Effector CD8-positive, alpha-beta T cell (primary cell): ENCODE data around the gene EIF3F.
"Not testable (repeated sequence)": the region's sequence is repeated elsewhere in the genome, so short reads cannot be mapped to it uniquely, and the experiment has no call there.

ENCODE experiments used
- DNase-seq: peaks from one replicate; lab custom pipeline; 2025; lab: John Stamatoyannopoulos, UW
- total RNA-seq, 4 experiments: gene quantifications; one replicate each; lab custom pipeline; 2026; lab: John Stamatoyannopoulos, UW

The EIF3F gene
- 254 to 302 (median 274) reads per million in 4 experiments for total RNA-seq

- DNase-seq: peak; percentile 83
Observed at GRCh38 chr11:7986768-7987559, at the start of gene EIF3F. Gene EIF3F, plus strand, starts transcription at chr11:7987337. Its CDS starts 16 bp downstream, at chr11:7987353.

GRCh38 chr11:7941146-7941545 lies 46.0 kb upstream of the EIF3F start:
- no peak for DNase-seq

GRCh38 chr11:7941608-7942007 lies 45.5 kb upstream of the EIF3F start, which contains the start of gene OR10A3:
Gene OR10A3, minus strand, starts transcription at chr11:7941708. Its CDS starts 2,188 bp downstream, at chr11:7939520.
- no peak for DNase-seq

- no peak for DNase-seq
Observed at GRCh38 chr11:7944123-7944522, 43.0 kb upstream of the EIF3F start.

GRCh38 chr11:7949934-7950333 lies 37.2 kb upstream of the EIF3F start:
- DNase-seq: no peak

GRCh38 chr11:7955191-7955590 lies 31.9 kb upstream of the EIF3F start:
- DNase-seq: no peak

- DNase-seq: no peak
Observed at GRCh38 chr11:7964261-7964660, 22.9 kb upstream of the EIF3F start.

- DNase-seq: no peak
Observed at GRCh38 chr11:7964873-7965272, 22.3 kb upstream of the EIF3F start.

GRCh38 chr11:7965386-7965785 lies 21.8 kb upstream of the EIF3F start, which contains the start of gene NLRP10:
Gene NLRP10, minus strand, starts transcription at chr11:7965447. Its CDS starts 1,952 bp downstream, at chr11:7963495.
- no peak for DNase-seq

- no peak for DNase-seq
Observed at GRCh38 chr11:7967097-7967496, 20.0 kb upstream of the EIF3F start.

- no peak for DNase-seq
Observed at GRCh38 chr11:7967826-7968225, 19.3 kb upstream of the EIF3F start.

GRCh38 chr11:7968686-7969085 lies 18.5 kb upstream of the EIF3F start:
- no peak for DNase-seq

GRCh38 chr11:7969756-7970646 lies 17.1 kb upstream of the EIF3F start:
- no peak for DNase-seq

- DNase-seq: no peak
Observed at GRCh38 chr11:7971846-7972245, 15.3 kb upstream of the EIF3F start.

- no peak for DNase-seq
Observed at GRCh38 chr11:7973011-7973410, 14.1 kb upstream of the EIF3F start.

GRCh38 chr11:7974668-7975067 lies 12.5 kb upstream of the EIF3F start:
- DNase-seq: no peak

GRCh38 chr11:7977232-7977917 lies 9.8 kb upstream of the EIF3F start:
- no peak for DNase-seq

- DNase-seq: no peak
Observed at GRCh38 chr11:7981619-7982157, 5.4 kb upstream of the EIF3F start.

- DNase-seq: no peak
Observed at GRCh38 chr11:7982582-7983119, 4.5 kb upstream of the EIF3F start.

- no peak for DNase-seq
Observed at GRCh38 chr11:7983832-7984590, 3.1 kb upstream of the EIF3F start.

GRCh38 chr11:7987560-7987883 lies 385 bp downstream of the EIF3F start:
- not testable (repeated sequence) for DNase-seq
